ENCODE results near the gene KLK8.

KLK8 gene, protein sequence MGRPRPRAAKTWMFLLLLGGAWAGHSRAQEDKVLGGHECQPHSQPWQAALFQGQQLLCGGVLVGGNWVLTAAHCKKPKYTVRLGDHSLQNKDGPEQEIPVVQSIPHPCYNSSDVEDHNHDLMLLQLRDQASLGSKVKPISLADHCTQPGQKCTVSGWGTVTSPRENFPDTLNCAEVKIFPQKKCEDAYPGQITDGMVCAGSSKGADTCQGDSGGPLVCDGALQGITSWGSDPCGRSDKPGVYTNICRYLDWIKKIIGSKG

DNA sequence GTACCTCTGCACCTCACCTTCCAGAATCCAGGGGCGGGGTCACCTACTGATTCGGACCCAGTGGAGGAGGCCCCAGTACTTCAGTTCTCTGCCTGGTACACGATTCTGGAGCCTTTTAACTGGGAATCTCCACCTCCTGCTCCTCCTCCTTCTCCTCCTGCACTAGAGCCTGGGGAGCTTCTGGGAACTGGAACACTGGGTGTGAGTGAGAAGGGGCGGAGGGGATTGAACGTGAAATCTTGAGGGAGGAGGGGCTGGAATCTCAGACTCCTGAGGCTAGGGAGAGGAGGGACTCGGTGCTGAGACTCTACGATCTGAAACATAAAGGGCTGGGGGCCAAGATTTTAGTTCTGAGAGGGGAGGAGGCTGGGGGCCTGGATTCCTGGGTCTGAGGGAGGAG, at the start of gene KLK8:
Gene KLK8, minus strand, starts transcription at position 90 of the 400 bp plus-strand sequence. CDS start 437 bp downstream, outside the sequence.
- no peak for DNase-seq

DNA sequence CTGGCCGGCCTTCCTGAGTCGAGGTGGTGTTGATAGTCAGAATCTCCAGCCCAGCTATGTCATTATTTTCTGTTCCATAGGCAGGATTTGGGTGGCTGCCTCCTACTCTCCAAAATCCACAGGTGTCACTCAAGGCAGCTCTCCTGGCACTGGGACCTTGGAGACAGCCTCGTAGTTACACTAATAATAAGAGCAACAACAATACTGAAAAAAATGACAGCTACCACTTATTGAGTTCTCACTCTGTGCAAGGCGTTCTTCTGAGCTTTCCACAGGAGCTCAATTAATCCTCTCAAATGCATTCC, 45.6 kb upstream of the KLK8 start:
- DNase-seq, result no peak

DNA sequence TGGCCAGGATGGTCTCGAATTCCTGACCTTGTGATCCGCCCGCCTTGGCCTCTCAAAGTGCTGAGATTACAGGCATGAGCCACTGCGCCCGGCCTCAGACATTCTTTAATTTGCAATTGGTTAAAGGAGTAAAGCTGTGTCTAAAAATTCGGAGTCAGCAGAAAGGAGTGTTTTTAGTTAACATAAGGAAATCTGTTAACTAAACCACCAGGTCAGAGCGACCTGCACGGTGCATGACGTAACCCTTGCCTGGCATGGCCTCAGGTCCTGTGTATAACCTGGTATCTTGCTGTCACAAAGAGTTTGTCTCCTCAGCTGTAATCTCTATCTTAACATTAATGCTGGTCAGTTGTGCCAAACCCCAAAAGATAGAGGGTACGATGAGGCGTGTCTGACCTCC, 42.9 kb upstream of the KLK8 start:
- no peak for DNase-seq

DNA sequence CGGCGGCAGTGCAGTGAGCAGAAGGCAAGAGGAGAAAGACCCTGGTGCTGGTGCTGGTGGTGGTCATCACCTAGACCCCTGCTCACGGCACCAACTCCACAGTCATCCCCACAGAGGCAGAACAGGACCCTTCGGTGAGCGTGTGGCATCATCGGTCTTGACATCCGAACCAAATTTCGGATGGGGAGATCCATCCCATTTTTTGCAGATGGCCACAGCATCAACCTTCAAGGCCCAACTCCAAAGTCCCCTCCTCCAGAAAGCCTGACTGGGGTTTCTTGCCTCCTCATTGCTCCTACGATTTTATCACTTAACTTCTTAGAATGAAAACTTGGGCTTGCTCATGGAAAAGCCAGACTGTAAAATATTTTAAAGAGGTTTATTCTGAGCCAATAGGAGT, 42.1 kb upstream of the KLK8 start:
- DNase-seq, result no peak

DNA sequence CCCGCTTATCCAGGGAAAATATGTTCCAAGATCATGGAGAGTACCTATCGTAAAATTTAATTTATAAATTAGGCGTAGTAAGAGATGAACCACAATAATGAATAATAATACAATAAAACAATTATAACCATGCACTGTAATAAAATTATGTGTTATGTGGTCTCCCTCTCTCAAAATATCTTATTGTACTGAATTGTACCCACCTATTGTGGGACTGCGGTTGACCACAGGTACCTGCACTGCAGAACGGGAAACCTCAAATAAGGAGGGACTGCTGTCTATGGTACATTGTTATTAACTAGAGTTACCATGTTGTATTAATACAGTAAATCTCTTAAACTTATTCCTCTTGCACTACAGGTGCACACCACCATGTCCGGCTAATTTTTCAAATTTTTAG, 38.7 kb upstream of the KLK8 start:
- DNase-seq, result no peak

DNA sequence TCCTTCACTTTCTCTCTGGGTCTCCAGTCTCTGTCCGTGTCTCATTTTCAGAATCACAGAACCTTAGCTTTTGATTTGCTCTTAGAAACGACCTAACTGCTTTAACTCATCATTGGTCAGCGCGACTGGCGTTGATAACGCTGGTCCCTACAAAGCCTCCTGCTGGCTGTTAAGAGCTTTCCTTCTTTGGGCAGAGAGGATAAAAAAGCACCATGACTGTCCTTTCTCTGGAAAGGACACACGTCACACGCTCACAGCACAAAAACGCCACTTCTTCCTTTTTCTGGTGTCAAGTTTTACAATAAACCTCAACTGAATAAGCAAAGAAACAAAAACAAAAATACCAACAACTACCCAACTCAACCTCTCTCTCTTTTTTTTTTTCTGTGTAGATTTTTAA, 35.1 kb upstream of the KLK8 start:
- DNase-seq, result no peak

DNA sequence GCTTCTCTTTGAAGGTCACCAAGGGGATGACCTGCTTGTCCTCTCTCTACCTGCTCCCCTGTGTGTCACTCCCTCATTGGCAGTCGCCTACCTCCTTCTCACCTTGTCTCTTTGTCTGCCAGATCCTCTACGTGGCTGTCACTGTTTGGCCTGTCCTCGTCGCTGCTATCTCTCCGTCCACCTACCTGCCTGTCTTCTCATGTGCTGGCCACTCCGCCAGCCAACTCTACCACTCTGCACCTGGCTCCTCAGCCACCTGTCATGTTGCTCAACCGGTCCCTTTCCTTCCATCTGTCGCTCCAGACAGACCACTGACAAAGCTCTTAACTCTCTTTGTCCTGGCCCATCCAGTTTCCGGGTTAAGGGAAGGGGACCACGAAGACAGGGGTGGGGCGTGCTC, 33.3 kb upstream of the KLK8 start, which contains the start of gene KLK12:
Gene KLK12, minus strand, starts transcription at position 299 of the 400 bp plus-strand sequence. CDS start 381 bp downstream, outside the sequence.
- no peak for DNase-seq

DNA sequence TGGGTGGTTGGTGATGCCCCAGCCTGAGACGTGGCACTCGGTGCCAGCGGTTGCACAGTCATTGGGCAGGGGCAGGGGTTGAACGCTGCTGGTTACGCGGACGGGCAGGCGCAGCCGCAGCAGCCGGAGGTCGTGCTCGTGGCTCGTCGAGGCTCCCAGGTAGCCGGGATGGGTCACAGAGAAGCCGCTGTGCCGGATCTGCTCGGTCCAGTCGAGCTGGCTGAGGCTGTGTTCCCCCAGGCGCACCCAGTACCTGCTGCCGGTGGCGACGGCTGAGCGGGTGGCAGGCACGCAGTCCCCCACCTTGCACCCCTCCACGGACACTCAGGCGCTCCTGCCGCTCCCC, 30.4 kb upstream of the KLK8 start:
- no peak for DNase-seq

DNA sequence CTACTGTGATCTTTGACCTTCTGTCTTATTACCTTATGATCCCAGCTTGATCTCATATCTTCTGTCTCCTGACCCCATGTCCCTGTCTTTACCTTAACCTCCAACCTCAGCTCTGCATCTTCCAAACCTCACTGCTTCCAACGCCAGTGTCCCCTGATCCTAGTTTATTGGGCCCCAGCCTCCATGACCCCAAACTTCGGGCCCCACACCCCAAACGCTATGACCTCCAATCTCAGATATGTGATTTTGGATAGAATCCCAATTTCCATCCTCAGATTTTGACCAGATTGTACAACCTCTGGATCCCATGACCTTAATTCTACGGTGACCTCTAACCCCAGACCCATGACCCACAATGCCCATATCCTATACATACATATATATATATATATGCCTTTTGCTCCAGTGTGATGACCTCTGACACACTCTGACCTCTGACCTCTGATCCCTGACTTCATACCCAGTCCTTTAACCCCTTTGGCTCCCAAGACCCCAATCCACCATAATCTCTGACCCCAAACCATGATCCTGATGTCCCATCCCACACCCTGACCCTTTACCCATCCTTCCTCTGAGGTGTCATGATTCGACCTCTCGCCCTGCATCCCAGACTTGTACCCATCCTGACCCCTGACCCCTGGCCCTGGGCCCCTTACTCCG, 29.9 kb upstream of the KLK8 start:
- DNase-seq, result no peak

DNA sequence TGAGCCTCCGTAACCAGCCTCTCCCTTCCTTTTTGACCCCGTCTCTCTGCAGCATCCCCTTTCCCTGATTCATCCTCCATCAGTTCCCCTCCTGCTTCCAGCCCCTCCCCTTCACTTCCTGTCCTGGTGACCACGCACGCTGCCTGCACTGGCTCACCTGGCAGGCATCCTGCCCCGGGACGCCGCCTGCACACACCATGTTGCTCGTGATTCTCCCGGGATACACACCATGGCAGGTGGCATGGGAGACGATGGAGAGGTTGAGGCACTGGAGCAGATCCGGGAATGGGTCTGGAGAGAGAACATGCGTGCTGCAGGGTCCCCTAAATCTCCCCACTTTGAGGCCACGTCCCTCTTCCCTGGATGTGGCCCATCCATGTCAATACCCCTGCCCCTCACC, 29.2 kb upstream of the KLK8 start:
- DNase-seq, result no peak

DNA sequence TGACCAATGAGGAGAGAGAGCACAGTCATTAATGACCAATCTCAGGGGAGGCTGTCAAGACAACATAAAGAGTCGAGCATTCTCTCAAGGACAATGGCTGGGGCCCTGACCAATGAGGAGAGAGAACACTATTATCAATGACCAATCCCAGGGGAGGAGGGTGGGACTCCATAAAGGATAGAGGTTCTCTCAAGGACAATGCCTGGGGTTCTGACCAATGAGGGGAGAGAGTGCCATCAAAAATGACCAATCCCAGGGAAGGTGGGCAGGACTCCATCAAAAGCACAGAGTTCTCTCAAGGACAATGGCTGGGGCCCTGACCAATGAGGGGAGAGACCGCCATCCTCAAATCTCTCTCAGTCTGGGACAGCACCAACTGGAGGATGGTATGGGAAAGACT, 28.3 kb upstream of the KLK8 start:
- no peak for DNase-seq

DNA sequence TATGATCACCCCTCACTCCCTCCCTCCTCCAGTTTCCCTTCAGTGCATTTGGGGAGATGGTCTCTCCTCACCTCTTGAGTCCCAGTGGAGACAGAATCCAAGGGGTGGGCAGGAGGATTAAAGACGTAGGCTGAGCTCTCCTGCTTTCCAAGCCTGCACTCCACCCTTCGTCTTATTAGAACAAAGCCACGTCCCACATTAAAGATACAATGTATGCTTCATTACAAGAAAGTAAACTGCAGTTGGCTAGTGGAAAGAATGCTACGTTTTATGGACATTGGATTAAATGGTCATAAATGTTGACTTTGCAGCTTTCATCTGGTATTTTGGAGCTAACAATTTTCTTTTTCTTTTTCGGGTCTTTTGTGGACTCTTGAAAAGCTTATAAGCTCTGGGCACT, 26.5 kb upstream of the KLK8 start:
- DNase-seq, result no peak

DNA sequence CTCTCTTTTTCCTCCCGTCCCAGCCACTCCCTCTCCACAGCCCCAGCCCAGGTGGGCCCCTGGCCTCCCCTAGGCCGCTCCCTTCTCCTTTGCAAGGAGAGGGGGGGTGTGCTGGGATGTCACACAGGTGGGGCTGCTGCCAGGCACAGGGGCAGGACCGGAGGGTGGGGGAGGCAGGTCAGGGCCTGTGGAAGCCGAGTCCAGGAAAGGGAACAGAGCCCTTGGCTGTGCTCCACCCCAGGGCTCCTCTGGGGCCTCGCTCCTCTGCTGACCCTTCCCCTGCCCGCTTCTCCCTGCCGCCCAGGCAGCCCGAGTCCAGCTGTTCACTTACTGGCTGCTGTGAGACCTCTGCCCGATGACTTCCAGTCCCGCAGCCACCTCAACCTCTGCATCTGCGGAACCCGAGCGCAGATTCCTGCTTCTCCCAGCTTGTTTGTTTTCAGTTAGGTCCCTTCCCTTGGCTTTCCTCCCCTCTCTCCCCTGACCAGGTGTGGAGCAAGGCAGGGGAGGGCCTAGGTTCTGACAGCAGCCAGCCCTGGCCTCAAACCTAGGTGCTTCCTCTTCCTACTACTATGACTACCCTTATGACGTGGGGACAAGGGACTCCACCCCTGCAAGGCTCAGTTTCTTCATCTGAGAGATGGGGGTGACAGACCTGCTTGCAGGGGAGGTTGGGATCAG, 25.9 kb upstream of the KLK8 start:
- DNase-seq, result no peak

DNA sequence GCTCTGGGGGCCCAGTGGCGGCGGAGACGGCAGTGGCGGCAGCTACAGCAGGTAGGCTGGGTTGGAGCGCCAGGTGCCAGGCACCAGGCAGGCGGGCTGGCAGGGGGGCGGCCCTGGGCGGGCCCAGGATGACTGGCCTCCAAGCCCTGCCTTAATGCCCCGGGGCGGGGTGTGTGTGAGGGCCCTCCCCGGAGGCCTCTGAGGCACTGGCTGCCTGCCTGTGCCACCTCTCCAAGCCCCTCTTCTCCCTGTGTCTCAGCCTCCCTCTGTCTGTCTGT, 25.1 kb upstream of the KLK8 start, which contains the start of gene KLK11:
Gene KLK11, minus strand, starts transcription at position 63 of the 278 bp plus-strand sequence. CDS start 985 bp downstream, outside the sequence.
- DNase-seq, result no peak

DNA sequence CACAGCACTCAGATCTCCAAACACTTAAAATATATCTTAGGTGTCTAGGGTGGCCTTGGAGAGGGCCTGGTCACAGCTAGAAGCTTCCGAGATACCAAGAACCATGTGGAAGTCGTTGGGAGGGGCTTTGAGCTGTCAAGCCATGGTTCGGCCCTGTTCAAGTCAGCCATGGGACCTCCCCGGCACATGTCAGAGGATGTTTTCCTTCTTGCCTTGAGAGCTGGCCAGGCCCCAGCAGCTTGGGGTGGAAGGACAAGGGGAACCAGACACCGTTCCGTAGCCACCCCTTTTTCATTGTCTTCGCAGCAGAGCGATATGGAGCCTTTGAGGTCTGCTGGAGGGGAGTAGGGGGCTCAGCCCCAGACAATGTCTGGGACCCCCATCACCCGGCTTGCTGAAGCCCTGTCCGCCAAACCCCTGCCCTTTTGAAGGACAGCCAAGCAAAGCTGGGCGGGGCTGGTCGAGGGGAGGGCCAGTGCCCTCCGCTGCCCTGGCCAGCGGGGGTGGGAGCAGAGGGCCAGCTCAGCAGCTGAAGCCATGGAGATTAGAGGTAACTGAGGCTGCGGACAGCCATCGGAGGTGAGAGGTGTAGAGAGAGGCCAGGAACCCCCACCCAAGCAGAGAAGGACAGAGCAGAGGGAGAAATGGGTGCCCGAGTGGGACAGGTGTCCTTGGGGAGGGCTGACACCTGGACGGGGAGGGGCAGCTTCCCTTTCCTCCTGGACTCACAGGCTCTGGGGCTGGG, 24.6 kb upstream of the KLK8 start:
- DNase-seq, result no peak

DNA sequence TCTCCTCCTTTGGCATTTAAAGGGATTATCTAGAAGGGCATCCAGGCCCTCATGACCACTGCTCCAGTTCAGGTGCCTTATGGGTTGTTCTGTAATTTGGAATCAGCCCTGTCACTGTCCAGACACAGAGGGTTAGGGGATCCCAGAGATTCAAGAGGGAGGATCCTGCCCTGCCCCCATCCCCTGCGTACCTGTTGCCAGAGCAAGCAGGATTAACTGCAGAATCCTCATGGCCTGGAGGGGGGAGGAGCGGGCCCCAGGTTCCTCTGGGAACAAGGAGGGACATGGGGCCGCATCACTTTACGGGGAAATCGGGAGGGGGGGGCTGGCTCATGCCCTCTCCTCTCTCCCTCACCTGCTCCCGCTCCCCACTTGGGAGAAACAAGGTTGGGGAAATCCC, 24.0 kb upstream of the KLK8 start:
- no peak for DNase-seq

DNA sequence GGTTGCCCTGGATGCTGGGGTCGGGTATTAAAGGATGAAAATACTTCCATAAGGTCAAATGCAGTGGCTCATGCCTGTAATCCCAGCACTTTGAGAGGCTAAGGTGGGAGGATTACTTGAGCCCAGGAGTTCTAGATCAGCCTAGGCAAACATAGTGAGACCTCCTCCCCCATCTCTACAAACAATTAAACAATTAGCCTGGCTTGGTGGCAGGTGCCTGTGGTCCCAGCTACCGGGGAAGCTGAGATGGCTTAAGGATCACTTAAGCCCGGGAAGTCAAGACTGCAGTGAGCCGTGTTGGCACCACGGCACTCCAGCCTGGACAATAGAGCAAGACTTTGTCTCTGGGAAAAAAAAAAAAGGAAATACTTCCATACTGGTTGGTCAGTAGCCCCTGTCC, 23.5 kb upstream of the KLK8 start:
- no peak for DNase-seq

DNA sequence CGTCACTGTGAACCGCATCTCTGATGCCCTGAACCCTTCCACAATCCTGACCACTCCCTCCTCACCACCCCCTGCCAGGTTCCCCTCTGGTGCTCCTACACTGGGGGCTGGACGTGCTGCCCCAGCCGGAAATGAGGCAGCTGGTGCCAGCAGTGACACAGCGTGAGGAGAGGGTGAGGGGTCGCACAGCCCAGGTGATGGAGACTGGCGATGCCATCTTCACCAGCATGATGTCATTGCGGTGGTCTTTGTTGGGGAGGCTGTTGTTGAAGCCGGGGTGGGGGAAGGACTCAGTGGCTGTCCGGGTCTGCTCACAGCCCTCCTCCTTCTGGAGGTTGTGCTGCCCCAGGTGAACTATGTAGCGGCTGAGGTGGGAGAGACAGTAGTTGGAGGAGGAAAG, 22.5 kb upstream of the KLK8 start:
- DNase-seq, result no peak

DNA sequence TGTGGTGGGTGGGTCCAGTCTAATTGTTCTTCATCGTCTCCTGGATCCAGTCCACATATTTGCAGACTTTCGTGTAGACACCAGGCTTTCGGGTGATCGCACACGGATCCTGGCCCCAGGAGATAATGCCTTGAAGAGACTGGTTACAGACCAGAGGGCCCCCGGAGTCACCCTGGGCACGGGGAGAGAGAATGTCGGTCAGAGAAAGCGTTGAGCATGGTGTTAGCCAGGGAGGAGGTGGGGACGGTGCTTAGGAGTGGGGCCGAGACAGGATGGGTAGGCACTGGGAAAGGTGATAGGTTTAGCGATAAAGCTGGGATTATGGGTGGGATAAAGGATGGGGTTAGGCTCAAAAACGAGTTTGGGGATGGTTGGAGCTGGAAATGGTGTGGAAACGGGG, 21.1 kb upstream of the KLK8 start:
- DNase-seq, result no peak

DNA sequence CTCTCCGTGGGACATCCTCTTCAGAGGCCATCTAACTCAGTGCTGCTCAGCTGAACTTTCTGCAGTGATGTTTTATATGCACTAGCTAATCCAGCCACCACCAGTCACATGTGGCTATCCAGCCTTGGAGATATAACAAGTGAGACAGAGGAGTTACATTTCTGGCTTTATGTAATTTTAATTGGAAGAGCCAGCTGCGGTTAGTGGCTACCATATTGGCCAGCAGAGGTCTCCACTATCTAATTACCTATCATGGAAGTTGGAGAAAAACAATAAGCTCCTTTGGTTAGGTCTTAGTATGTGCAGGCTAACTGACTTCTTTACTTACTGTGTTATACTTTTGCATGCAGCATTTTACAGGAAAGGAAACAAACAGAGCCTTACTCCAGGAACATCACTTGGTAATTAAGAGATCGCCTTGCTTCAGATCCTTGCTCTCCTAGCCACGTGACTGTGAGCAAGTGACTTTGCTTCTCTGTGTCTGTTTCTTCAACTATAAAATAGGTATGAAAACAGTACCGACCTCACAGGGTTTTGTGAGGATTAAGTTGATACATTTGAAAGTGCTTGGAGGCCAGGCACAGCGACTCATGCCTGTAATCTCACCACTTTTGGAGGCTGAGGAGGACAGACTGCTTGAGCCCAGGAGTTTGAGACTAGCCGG, 19.7 kb upstream of the KLK8 start:
- no peak for DNase-seq

DNA sequence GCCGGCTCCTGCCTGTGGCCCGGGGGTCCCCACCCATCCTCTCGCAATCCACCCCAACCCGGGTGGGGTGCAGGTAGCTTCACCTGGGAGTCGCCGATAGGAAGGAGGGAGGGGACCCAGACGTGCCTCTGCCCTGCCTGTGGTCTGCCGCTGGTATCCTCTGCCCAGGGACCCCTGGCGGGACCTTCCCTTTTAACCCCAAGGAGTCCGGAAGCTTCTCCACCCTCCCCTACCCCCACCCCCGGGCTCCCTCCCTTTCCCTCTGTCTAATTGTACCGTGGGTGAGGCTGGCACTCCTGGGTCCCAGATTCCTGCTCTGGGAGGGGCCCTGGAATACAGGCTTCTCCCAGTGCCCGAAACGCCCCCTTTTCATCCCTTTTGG, 18.1 kb upstream of the KLK8 start, which contains the start of gene KLK10:
Gene KLK10, minus strand, starts transcription at position 166 of the 382 bp plus-strand sequence. CDS start 579 bp downstream, outside the sequence.
- DNase-seq, result no peak

DNA sequence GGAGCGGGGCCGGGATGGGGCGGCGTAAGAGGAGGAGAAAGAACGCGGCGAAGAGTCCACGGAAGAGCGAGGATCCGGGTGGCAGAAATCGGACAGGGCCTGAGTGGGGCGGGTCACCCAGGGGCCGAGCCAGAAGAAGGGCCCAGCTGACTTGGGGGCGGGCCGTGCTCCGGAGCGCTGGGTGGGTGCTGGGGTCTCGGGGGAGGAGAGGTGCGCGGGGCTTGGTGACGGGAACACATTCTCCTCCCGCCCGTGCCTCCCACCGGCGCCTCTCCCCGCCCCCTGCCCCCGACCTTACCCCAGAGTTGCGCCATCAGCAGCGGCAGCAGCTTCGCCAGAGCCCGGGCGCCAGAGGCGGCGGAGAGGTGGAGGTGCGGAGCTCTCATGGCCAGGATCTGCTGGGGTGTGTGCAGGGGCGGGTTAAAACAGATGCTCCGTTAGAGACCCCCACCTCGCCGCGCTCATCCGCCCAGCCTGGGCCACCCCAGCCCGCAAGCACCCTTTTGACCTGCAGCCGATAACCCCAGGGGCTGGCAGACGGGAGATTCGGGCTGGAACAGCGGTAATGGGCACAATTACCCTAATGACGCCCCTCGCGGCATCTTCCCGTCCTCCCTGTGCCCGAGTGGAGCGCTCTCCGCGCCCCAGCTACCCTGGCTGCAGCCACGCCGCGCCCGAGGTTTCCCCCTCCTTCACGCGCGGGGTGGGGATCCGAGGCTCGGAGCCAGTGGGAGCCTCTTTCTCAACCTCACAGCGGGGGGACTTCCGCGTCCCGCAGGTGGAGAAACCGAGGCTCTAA, 17.5 kb upstream of the KLK8 start:
- no peak for DNase-seq
